ENCODE measurements around the gene KLF11. TPM values are rescaled to one million over a fixed set of nuclear protein-coding genes. Genes with fewer than 3 reads are reported as not detected.

The KLF11 gene
- total RNA-seq, 3 donors from 2014 or later = 22.0 to 27.5 (median 22.2) TPM

DNA sequence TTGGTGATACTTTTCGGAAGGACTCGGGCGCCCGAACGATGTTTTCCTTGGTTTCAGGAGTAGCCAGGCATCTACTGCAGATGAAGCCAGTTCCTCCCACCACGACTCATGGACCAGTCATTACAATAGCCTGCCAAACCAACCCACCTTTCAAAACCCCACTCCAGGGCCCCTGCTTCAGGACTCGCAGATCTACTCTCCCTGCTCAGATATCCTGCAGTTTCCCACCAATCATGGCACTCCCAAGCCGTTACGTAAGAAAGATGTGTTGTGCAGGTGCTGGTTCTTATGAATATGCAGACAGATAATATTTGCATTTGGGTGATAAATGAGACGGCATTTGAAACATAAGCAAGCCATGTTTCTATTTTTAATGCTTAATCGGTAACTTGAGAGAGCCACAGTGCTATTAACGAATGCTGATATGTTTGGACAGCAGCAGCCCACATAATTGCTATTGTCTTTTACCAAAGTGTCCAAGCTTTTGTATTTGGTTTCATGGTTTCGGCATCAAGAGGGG is 40.4 kb downstream of the KLF11 start:
- H3K27ac ChIP-seq = no peak overlapping the region
- intact Hi-C loops (cut with DNase I; ENCODE audit: low total_unique reads) = no loop called here
- TF ChIP-seq POLR2AphosphoS5 (IDR thresholded peaks at IDR 0.05) (no peak), POLR2A (IDR thresholded peaks at IDR 0.05) (no peak)
- TF ChIP-seq, protein P1, sequence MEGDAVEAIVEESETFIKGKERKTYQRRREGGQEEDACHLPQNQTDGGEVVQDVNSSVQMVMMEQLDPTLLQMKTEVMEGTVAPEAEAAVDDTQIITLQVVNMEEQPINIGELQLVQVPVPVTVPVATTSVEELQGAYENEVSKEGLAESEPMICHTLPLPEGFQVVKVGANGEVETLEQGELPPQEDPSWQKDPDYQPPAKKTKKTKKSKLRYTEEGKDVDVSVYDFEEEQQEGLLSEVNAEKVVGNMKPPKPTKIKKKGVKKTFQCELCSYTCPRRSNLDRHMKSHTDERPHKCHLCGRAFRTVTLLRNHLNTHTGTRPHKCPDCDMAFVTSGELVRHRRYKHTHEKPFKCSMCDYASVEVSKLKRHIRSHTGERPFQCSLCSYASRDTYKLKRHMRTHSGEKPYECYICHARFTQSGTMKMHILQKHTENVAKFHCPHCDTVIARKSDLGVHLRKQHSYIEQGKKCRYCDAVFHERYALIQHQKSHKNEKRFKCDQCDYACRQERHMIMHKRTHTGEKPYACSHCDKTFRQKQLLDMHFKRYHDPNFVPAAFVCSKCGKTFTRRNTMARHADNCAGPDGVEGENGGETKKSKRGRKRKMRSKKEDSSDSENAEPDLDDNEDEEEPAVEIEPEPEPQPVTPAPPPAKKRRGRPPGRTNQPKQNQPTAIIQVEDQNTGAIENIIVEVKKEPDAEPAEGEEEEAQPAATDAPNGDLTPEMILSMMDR (IDR thresholded peaks at IDR 0.05) = no peak
- peaks cover 6% of the 10 kb centered on the region in 2 donors for H3K4me1 ChIP-seq
- DNase-seq (ENCODE audit: low spot score in 2 of 2) = no peak
- no peaks in the 10 kb centered on the region for H3K36me3 ChIP-seq
- H3K4me3 ChIP-seq = no peak overlapping the region
- no peaks in the 10 kb centered on the region for H3K9me3 ChIP-seq
- H3K27me3 ChIP-seq = peaks cover 0 to 15% of the 10 kb centered on the region in 2 donors

DNA sequence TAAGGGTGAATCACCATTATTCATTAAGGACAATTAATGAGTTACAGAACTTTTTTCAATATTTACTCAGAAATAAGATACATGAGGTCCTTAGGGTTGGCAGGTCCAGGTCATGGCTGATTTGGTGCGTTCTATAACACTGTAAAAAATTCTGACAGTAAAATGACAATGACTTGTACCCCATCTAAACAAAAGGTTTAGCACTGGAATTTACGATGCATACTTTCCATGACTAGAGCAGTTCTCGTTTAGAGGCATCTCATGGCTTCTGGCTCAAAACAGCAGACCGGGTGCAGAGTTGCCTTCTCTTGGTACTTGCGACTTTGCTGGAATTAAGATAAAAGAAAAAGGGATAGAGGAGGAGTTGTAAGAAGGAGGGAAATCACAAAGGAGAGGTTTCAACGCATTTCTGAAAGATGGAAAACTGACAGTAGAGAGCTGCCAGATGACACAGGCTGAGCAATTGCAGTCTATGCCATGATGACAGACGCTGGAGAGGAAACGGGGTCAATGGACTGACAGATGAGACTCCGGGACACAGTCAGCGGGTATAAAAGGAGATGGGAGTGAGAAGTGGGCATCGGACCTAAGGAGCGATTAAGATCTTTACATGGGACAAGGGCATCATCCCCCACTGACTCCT is 41.0 kb downstream of the KLF11 start:
- TF ChIP-seq, protein P1 (IDR thresholded peaks at IDR 0.05) = no peak
- TF ChIP-seq POLR2A (IDR thresholded peaks at IDR 0.05) = no peak
- TF ChIP-seq POLR2AphosphoS5 (IDR thresholded peaks at IDR 0.05) = no peak
- Histone ChIP-seq H3K4me3 (no peak overlapping the region), H3K4me1 (peaks cover 0 to 6% of the 10 kb centered on the region in 2 donors), H3K9me3 (no peaks in the 10 kb centered on the region), H3K36me3 (no peaks in the 10 kb centered on the region), H3K27ac (no peak overlapping the region), H3K27me3 (peaks cover 0 to 15% of the 10 kb centered on the region in 2 donors)
- intact Hi-C loops (cut with DNase I; ENCODE audit: low total_unique reads) = no loop called here
- DNase-seq (ENCODE audit: low spot score in 2 of 2) = no peak

DNA sequence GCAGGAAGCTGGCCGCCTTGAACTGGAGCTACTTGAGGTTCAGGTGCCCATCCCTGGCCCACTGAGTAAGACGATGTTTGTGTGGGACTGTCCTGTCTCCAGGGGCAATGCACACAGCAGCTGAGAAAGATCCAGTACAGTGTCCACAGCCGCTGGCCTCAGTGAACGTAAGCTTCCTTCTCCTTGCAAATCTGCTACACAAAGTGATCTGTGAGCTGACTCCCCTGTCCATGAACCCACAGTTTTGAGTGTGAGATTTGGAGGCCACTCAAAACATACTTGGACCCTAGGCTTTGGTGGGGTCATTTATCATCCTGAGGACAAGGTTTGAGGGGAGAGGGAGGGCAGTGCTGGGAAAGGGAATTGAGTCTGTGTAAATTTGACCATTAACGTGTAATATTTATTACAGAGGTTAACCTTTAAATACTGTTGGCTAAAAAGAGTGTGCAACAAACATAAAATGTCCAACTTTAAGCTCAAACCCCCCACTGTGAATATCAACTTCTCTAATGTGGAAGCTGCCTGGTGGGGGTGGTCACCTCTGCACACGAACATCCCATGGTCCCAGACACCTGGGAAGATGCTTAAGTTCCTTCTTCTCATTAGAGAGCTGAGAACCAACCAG is 41.8 kb downstream of the KLF11 start:
- intact Hi-C loops (cut with DNase I; ENCODE audit: low total_unique reads) = no loop called here
- peaks cover 0 to 14% of the 10 kb centered on the region in 2 donors for H3K27me3 ChIP-seq
- DNase-seq (ENCODE audit: low spot score in 2 of 2) = no peak
- no peak overlapping the region for H3K27ac ChIP-seq
- no peaks in the 10 kb centered on the region for H3K36me3 ChIP-seq
- H3K4me3 ChIP-seq = no peak overlapping the region
- H3K4me1 ChIP-seq = peaks cover 0 to 2% of the 10 kb centered on the region in 2 donors
- H3K9me3 ChIP-seq = no peaks in the 10 kb centered on the region
- TF ChIP-seq, protein P1 (IDR thresholded peaks at IDR 0.05) = no peak
- TF ChIP-seq POLR2A (IDR thresholded peaks at IDR 0.05) (no peak), POLR2AphosphoS5 (IDR thresholded peaks at IDR 0.05) (no peak)

- intact Hi-C loops (cut with DNase I; ENCODE audit: low total_unique reads) = no loop called here
- Histone ChIP-seq H3K9me3 (no peaks in the 10 kb centered on the region), H3K27me3 (peaks cover 0 to 9% of the 10 kb centered on the region in 2 donors), H3K27ac (no peak overlapping the region), H3K4me1 (no peaks in the 10 kb centered on the region), H3K4me3 (no peak overlapping the region), H3K36me3 (no peaks in the 10 kb centered on the region)
- no peak for DNase-seq (ENCODE audit: low spot score in 2 of 2)
- TF ChIP-seq, protein P1 (IDR thresholded peaks at IDR 0.05) = no peak
- no peak for TF ChIP-seq POLR2A (IDR thresholded peaks at IDR 0.05)
- no peak for TF ChIP-seq POLR2AphosphoS5 (IDR thresholded peaks at IDR 0.05)
Measured at GRCh38 chr2:10085668-10086059, 42.3 kb downstream of the KLF11 start.

- Histone ChIP-seq H3K27me3 (peaks cover 0 to 6% of the 10 kb centered on the region in 2 donors), H3K4me3 (no peak overlapping the region), H3K4me1 (no peaks in the 10 kb centered on the region), H3K36me3 (no peaks in the 10 kb centered on the region), H3K27ac (no peak overlapping the region), H3K9me3 (no peaks in the 10 kb centered on the region)
- intact Hi-C loops (cut with DNase I; ENCODE audit: low total_unique reads) = no loop called here
- TF ChIP-seq POLR2AphosphoS5 (IDR thresholded peaks at IDR 0.05) (no peak), POLR2A (IDR thresholded peaks at IDR 0.05) (no peak)
- TF ChIP-seq, protein P1 (IDR thresholded peaks at IDR 0.05) = no peak
- no peak for DNase-seq (ENCODE audit: low spot score in 2 of 2)
Measured at GRCh38 chr2:10086950-10087349, 43.6 kb downstream of the KLF11 start.

Measured in breast epithelium (tissue), 4 donors.